ELR (cell line): Measurements from ENCODE around the gene PLSCR3.
A peak's percentile ranks its signal among the peaks of the same experiment; 100 is the strongest.
"Not testable (repeated sequence)": the region's sequence is repeated elsewhere in the genome, so short reads cannot be mapped to it uniquely, and the experiment has no call there.

Experiments used
- DNase-seq: peaks from one replicate; pipeline ENCODE4 v3.0.0-alpha.2; 2015; ENCODE audit warnings: low read depth

The PLSCR3 gene

GRCh38 chr17:7380321-7380720, 14.0 kb downstream of the PLSCR3 start:
- DNase-seq = peak; percentile 27

DNA sequence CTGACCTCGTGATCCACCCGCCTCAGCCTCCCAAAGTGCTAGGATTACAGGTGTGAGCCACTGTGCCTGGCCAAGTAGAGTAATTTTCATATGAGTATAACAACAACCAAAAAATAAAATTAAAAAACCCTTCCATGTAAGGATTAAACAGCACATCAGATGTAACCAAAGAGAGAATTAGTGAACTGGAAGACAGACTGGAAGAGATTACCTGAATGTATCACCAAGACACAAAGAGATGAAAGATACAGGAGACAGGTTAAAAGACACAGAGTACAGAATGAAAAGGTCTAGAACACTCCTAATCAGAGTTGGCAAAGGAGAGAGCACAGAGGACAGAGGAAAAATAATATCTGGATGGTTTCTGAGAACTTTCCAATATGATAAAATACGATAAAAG, 15.2 kb downstream of the PLSCR3 start:
- no peak for DNase-seq

- no peak for DNase-seq
These were observed 20.0 kb downstream of the PLSCR3 start for GRCh38 chr17:7374353-7374752.

DNA sequence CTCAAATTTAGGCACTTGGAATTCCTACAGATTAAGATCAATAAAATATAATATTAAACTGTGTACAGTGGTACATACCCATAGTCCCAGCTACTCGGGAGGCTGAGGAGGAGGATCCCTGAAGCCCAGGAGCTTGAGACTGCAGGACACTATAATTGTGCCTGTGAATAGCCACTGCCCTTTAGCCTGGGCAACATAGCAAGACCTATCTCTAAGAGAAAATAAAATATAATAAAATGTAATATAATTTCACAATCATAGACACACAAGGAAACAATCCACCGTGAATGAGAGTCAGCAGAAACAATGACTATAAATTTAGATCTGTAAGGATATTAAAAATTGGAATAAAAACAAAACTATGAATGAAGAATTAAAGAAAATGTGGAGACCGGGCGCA, 23.5 kb downstream of the PLSCR3 start:
- DNase-seq = no peak

DNA sequence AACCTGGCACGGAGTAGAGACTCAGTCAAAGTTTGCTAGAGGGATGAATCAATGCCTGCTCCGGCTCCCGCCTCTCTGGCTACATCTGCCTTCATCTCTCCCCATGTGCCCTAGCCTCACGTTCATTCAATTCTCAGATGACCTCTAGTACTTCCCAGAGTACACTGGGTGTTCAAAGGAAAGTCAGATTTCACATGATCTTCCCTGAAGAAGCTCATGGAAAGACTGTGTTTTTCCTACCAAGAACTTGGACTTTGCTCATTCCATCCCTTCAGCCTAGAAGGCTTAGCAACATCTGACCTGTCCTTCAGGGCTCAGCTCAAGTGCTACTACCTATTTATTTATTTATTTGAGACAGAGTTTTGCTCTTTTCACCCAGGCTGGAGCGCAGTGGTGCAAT, 24.5 kb downstream of the PLSCR3 start:
- no peak for DNase-seq

GRCh38 chr17:7368599-7368994, 25.7 kb downstream of the PLSCR3 start:
- DNase-seq = not testable (repeated sequence)

DNA sequence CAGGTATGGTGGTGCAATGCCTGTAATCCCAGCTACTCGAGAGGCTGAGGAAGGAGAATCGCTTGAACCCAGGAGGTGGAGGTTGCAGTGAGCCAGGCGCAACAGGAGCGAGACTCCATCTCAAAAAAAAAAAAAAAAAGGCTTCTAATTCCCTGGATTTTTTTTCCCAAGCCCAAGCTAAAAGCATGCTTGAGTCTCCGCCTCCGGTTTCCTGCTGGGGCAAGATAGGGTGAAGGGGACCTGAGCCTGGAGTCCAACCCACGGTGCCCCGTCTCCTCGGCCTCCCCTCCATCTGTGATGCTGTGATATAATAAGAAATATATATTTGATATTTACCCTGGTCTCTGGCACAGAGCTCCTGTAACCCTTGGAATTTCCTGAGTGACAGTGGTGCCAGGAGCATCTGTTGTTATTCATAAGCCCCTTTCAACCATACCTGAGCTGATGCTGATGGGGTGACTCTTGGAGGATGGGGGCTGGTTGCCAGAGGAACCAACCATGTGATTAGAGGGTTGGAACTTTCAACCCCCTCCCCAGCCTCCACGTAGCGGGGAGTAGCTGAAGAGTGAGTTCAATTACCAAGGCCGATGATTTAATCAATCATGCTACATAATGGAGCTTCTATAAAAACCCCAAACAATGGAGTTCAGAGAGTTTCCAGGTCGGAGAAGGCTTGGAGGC, 26.3 kb downstream of the PLSCR3 start:
- no peak for DNase-seq

- no peak for DNase-seq
These were observed 27.2 kb downstream of the PLSCR3 start for GRCh38 chr17:7367083-7367482.

GRCh38 chr17:7365963-7366362, 28.4 kb downstream of the PLSCR3 start:
- not testable (repeated sequence) for DNase-seq

DNA sequence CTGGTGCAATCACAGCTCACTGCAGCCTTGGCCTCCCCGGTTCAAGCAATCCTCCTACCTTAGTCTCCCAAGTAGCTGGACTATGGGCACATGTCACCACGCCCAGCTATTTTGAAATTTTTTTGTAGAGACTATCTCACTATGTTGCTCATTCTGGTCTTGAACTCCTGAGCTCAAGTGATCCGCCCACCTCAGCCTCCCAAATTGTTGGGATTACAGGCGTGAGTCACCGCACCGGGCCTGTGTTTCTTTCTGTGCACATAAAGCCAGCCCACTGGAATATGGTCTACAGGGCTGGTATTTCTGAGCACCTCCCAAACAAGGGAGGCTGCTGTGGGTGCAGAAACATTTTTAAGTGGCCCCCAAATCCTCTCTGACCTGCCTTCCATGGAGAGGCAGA, 31.0 kb downstream of the PLSCR3 start:
- DNase-seq = peak; percentile 40

- no peak for DNase-seq
These were observed 32.4 kb downstream of the PLSCR3 start for GRCh38 chr17:7361906-7362305.

DNA sequence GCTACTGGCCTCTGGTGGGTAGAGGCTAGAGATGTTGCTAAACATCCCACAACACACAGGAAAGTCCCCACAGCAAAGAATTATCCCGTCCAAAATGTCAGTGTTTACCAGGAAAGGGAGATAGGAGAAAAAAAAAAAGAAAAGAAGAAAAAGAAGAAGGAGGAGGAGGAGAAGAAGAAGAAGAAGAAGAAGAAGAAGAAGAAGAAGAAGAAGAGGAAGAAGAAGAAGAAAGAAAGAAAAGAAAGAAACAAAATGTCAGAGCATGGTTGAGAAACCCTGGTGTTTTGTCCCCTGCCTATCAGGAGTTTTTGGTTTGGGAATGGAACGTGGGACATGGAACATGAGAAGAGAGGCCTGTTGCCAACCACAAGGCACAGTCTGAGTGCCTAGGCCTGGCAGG, 36.9 kb downstream of the PLSCR3 start:
- DNase-seq = no peak

- DNase-seq = no peak
These were observed 37.6 kb downstream of the PLSCR3 start for GRCh38 chr17:7356756-7357155.

GRCh38 chr17:7356072-7356549, 38.2 kb downstream of the PLSCR3 start:
- peak; percentile 78 for DNase-seq

DNA sequence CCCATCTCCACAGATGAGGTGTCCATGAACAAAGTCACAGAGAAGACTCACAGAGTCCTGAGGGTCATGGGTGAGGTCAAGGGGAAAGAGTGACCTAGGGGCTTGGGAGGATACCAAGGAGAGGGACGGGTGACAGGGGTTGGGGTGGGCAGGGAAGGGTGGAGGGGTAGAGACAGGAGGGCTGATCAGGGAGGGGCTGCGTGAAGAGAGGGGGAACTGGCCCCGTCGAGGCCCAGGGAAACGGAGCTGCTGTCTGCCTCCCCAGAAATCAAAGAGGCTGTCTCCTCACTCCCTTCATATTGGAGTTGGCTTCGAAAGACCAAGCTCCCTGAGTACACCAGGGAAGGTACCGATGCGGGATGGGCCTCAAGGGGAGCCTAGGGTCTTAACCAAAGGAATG, 38.8 kb downstream of the PLSCR3 start:
- DNase-seq = no peak

DNA sequence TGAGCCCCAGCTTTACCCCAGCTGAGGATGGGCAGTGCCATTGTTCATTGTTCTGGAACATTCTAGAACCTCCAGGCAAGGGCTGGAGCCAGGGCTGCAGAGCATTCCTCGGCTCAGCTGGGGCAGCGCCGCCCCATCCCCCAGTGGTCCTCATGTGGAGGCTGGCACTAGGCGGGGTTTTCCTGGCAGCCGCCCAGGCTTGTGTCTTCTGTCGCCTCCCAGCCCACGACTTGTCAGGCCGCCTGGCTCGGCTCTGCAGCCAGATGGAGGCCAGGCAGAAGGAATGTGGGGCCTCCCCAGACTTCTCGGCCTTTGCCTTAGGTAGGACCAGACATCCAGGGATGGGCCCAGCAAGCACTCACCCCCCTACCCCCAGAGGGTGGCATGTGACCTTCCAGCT, 39.3 kb downstream of the PLSCR3 start, which contains the start of gene TMEM95:
Gene TMEM95, plus strand, starts transcription at position 104 of the 400 bp plus-strand sequence. Its CDS starts 49 bp downstream, at position 153.
- DNase-seq = no peak

DNA sequence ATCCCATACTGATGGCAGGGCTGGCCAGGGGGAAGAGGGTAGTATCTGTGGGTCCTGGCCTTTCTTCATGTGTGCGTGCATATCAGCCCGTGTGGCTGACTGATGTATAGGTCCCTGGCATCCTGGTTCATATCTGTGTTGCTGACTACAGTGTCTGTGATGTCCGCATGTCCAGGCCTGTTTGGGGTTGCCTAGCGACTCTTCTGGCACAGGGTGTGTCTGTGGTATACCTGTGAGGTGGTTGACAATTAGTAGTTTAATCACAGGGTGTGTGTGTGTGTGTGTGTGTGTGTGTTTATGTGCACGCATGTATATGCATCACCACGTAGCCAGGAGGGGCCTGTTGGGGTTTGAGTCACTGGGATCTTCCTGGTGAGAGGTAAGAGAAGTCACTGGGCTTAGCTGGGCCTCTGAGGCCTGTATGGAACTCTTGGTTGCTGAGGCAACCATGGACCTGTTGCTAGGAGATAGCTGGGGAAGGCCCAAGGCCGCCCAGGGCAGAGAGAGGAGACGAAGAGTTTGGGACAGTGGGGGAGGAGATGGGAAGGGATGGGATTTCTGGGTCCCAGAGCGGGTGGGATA, 40.0 kb downstream of the PLSCR3 start:
- DNase-seq = peak; percentile 70

- no peak for DNase-seq
These were observed 41.3 kb downstream of the PLSCR3 start for GRCh38 chr17:7352910-7353635.

GRCh38 chr17:7352503-7352889, 41.8 kb downstream of the PLSCR3 start:
- DNase-seq = no peak

GRCh38 chr17:7351665-7352502, 42.4 kb downstream of the PLSCR3 start, which contains the start of gene KCTD11:
Gene KCTD11, plus strand, starts transcription at chr17:7352162.
- DNase-seq = peak; percentile 94

DNA sequence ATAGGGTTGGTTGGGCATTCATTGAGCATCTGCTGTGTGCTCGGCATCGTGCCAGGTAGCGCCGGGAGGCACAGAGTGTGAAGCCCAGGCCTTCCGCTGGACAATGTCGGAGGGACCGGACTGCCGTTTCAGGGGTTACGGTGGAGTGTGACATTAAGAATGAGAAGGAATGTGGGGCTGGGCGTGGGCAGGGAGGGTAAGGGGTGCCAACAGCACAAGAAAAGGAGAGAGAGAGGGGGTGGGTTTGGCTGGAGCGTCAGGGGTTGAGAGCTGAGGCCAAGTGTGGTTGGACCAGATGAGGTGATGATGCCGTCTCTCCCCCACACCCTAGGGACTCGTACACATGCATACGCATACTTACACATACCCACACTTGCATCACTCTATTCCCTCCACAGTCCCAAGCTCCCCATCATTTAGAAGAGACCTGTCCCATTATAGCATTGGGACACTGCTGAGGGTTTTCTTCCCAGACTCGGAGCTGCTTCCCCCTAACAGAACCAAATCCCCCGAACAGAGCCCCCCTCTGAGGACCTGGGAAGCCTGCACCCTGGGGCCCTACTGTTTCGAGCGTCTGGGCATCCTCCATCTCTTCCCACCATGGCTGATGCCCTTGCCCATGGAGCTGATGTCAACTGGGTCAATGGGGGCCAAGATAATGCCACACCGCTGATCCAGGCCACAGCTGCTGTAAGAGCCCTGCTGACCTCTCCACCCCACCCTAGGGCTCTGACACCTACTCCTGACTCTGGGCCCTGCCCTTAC, 45.7 kb downstream of the PLSCR3 start:
- DNase-seq = no peak
